ENCODE data around the gene PLA2G7. TPM values are rescaled to one million over a fixed set of nuclear protein-coding genes. Genes with fewer than 3 reads are reported as not detected.
"Not testable (repeated sequence)": the region's sequence is repeated elsewhere in the genome, so short reads cannot be mapped to it uniquely, and the experiment has no call there.

PLA2G7 gene
- not detected for polyA plus RNA-seq (2013, experiment 1 of 2; ENCODE audit: insufficient read length)
- not detected for polyA plus RNA-seq (2013, experiment 2 of 2; ENCODE audit: insufficient read length)

GRCh38 chr6:46734867-46735719, at the start of gene PLA2G7:
Gene PLA2G7, minus strand, starts transcription at chr6:46735375. Its CDS starts 12,484 bp downstream, at chr6:46722891.
- peak; percentile 3 for DNase-seq

GRCh38 chr6:46784535-46784934, 49.4 kb upstream of the PLA2G7 start:
- DNase-seq = no peak

GRCh38 chr6:46781478-46782378, 46.6 kb upstream of the PLA2G7 start:
- DNase-seq = peak; percentile 32

- DNase-seq = no peak
Observed at GRCh38 chr6:46777476-46778346, 42.5 kb upstream of the PLA2G7 start.

- no peak for DNase-seq
Observed at GRCh38 chr6:46776070-46776712, 41.0 kb upstream of the PLA2G7 start.

GRCh38 chr6:46774736-46775135, 39.6 kb upstream of the PLA2G7 start:
- DNase-seq = not testable (repeated sequence)

GRCh38 chr6:46773201-46773855, 38.2 kb upstream of the PLA2G7 start:
- no peak for DNase-seq

- DNase-seq = no peak
Observed at GRCh38 chr6:46772762-46773161, 37.6 kb upstream of the PLA2G7 start.

GRCh38 chr6:46772016-46772415, 36.8 kb upstream of the PLA2G7 start:
- DNase-seq = no peak

GRCh38 chr6:46764961-46765360, 29.8 kb upstream of the PLA2G7 start:
- no peak for DNase-seq

GRCh38 chr6:46764280-46764679, 29.1 kb upstream of the PLA2G7 start:
- not testable (repeated sequence) for DNase-seq

GRCh38 chr6:46763466-46763865, 28.3 kb upstream of the PLA2G7 start:
- no peak for DNase-seq

- DNase-seq = no peak
Observed at GRCh38 chr6:46760925-46761324, 25.8 kb upstream of the PLA2G7 start.

GRCh38 chr6:46758960-46759753, 24.0 kb upstream of the PLA2G7 start:
- DNase-seq = no peak

- DNase-seq = no peak
Observed at GRCh38 chr6:46757214-46757596, 22.0 kb upstream of the PLA2G7 start.

- no peak for DNase-seq
Observed at GRCh38 chr6:46756469-46757213, 21.5 kb upstream of the PLA2G7 start.

- no peak for DNase-seq
Observed at GRCh38 chr6:46755865-46756264, 20.7 kb upstream of the PLA2G7 start.

GRCh38 chr6:46751658-46752057, 16.5 kb upstream of the PLA2G7 start:
- DNase-seq = no peak

- DNase-seq = no peak
Observed at GRCh38 chr6:46749731-46750130, 14.6 kb upstream of the PLA2G7 start.

Data from fibroblast of skin of abdomen (primary cell).